ENCODE data around the gene ITPR2.

DNA sequence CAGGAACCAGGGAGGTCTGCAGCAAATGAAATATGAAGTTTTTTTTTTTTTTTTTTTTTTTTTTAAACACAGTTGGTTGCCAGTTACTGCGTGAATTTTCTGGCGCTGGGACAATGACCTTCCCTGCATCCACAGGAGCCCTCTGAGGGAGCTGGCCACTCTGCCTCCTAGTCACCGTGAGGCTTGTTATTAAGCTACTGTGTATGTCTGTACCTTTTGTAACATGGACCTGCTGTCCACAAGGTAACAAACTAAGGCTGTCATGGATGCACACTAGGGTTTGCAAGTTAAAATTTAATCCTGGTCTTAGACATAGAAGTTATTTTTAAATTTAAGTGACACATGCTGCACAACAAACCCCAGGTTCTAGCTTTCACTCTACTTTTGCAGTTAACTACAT, 426.6 kb downstream of the ITPR2 start:
- TF ChIP-seq, protein P1, sequence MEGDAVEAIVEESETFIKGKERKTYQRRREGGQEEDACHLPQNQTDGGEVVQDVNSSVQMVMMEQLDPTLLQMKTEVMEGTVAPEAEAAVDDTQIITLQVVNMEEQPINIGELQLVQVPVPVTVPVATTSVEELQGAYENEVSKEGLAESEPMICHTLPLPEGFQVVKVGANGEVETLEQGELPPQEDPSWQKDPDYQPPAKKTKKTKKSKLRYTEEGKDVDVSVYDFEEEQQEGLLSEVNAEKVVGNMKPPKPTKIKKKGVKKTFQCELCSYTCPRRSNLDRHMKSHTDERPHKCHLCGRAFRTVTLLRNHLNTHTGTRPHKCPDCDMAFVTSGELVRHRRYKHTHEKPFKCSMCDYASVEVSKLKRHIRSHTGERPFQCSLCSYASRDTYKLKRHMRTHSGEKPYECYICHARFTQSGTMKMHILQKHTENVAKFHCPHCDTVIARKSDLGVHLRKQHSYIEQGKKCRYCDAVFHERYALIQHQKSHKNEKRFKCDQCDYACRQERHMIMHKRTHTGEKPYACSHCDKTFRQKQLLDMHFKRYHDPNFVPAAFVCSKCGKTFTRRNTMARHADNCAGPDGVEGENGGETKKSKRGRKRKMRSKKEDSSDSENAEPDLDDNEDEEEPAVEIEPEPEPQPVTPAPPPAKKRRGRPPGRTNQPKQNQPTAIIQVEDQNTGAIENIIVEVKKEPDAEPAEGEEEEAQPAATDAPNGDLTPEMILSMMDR (conservative IDR thresholded peaks at IDR 0.05; ENCODE audit: low read length): no peak
- no peak for TF ChIP-seq EZH2phosphoT487 (IDR thresholded peaks at IDR 0.05; ENCODE audit: borderline replicate concordance, low read depth, low read length)
